Measurements from ENCODE around the gene CAMSAP1. TPM values are rescaled to one million over a fixed set of nuclear protein-coding genes. Genes with fewer than 3 reads are reported as not detected.

CAMSAP1 gene
- total and polyA plus RNA-seq, 10 of the 15 experiments (the other 5 are each of a cell fraction or from before 2014, with no cell fraction given), result 1.4 to 24.7 (median 8.0) TPM

DNA sequence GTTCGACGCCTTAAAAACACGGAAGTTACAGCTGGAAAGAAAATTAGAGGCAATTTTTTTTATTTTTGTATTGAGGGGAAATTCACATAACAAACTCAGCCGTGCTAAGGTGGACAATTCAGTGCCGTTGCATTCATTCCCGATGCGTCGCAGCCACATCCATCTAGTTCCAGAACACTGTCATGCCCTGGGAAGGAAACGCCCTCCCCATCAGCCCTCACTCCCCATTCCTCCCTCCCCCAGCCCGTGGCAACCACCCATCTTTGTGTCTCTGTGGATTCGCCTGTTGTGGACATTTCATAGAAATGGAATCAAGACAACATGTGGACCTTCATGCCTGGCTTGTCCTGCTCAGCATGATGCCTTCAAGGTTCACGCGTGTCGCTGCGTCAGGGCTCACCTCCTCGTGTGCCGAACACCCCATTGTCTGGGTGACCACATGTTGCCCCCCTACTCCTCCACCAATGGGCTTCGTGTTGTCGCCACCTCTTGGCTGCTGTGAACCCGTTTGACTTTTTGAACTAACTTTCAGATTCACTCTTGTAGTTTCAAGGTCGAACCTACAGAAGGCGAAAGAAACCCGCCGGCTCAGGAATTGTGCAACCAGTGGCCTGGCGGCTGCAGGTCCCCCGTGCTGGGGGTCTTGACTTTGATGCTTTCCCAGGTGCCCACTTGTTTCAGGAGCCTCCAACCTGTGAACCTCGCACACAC lies 17.4 kb upstream of the CAMSAP1 start:
- ATAC-seq (no peak), DNase-seq (ENCODE audit: low read depth, low spot score) (no peak), FAIRE-seq (no peak)
- no peak overlapping the region for H3K27ac ChIP-seq (ENCODE audit: control insufficient read depth, insufficient read depth)
- ChIA-PET POLR2A (interaction anchor here (0.6 kb wide), 1 partner anchor 17 kb away, joined by 3 read pairs; the partner anchor contains the start of gene CAMSAP1), CTCF (interaction anchor here (1.0 to 1.5 kb wide), 2 partner anchors 35 to 63 kb away, joined by 3 to 4 read pairs; no protein-coding TSS in a partner anchor), RAD21 (ENCODE audit: unreplicated experiment) (no interaction called here), SMC1A (ENCODE audit: uncharacterized antibody, unreplicated experiment) (no interaction called here)
- no TSS peak for BruUV-seq (replicated peaks)
- H3K9ac ChIP-seq (ENCODE audit: control insufficient read depth, insufficient read depth, low read length), result no peak overlapping the region
- H3K79me2 ChIP-seq (ENCODE audit: control insufficient read depth, insufficient read depth, low read length), result no peaks in the 10 kb centered on the region
- intact Hi-C loops (cut with micrococcal nuclease; ENCODE audit: unreplicated experiment) (no loop called here), in situ Hi-C loops (cut with MboI) (no loop called here)
- no peaks in the 10 kb centered on the region for H3K9me3 ChIP-seq (replicated peaks; ENCODE audit: control insufficient read depth, insufficient read depth, low read length)
- H2AFZ ChIP-seq (ENCODE audit: control insufficient read depth, low read depth, low read length), result no peak overlapping the region
- no peaks in the 10 kb centered on the region for H3K27me3 ChIP-seq (replicated peaks in 1 of 2; ENCODE audit: control insufficient read depth in 2 of 2, insufficient read depth in 2 of 2, low read length in 1 of 2)
- H4K20me1 ChIP-seq (ENCODE audit: control insufficient read depth, insufficient read depth), result no peaks in the 10 kb centered on the region
- H3K4me3 ChIP-seq, result no peak overlapping the region
- TF ChIP-seq, protein P1, sequence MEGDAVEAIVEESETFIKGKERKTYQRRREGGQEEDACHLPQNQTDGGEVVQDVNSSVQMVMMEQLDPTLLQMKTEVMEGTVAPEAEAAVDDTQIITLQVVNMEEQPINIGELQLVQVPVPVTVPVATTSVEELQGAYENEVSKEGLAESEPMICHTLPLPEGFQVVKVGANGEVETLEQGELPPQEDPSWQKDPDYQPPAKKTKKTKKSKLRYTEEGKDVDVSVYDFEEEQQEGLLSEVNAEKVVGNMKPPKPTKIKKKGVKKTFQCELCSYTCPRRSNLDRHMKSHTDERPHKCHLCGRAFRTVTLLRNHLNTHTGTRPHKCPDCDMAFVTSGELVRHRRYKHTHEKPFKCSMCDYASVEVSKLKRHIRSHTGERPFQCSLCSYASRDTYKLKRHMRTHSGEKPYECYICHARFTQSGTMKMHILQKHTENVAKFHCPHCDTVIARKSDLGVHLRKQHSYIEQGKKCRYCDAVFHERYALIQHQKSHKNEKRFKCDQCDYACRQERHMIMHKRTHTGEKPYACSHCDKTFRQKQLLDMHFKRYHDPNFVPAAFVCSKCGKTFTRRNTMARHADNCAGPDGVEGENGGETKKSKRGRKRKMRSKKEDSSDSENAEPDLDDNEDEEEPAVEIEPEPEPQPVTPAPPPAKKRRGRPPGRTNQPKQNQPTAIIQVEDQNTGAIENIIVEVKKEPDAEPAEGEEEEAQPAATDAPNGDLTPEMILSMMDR (IDR thresholded peaks at IDR 0.05 in 2 of 3, conservative IDR thresholded peaks at IDR 0.05 in 1 of 3; ENCODE audit: control insufficient read depth in 2 of 3, extremely low read depth in 1 of 3, insufficient read depth in 1 of 3, low read depth in 3 of 3, low read length in 3 of 3), result peak in 1 of 3 experiments; percentile 21; a peak in 2 of 6 replicates
- TF ChIP-seq RAD21 (IDR thresholded peaks at IDR 0.05; ENCODE audit: insufficient read depth, low read depth, low read length), result peak; percentile 52
- no peak for TF ChIP-seq POLR2A (IDR thresholded peaks at IDR 0.05; ENCODE audit: low read depth, low read length)
- no peaks in the 10 kb centered on the region for H3K36me3 ChIP-seq (ENCODE audit: control insufficient read depth in 2 of 2, insufficient read depth in 2 of 2, low read length in 1 of 2)
- peaks cover 22% of the 10 kb centered on the region for H3K4me1 ChIP-seq (ENCODE audit: control insufficient read depth, insufficient read depth, low read length)
- 80% methylated on average over 27 of the region's 27 CpGs for WGBS (ENCODE audit: insufficient coverage, insufficient replicate concordance, low lambda C conversion rate, missing lambda C conversion rate)
- H3K4me2 ChIP-seq (ENCODE audit: control insufficient read depth, insufficient read depth), result no peak overlapping the region

- H2AFZ ChIP-seq (ENCODE audit: control insufficient read depth, low read depth, low read length), result no peak overlapping the region
- SMC1A ChIA-PET (ENCODE audit: uncharacterized antibody, unreplicated experiment), result no interaction called here
- no peak overlapping the region for H3K4me3 ChIP-seq
- DNase-seq (ENCODE audit: low read depth, low spot score) (no peak), FAIRE-seq (no peak), ATAC-seq (no peak)
- H3K4me2 ChIP-seq (ENCODE audit: control insufficient read depth, insufficient read depth), result no peak overlapping the region
- no TSS peak for BruUV-seq (replicated peaks)
- POLR2A ChIA-PET, result no interaction called here
- in situ Hi-C loops (cut with MboI) (no loop called here), intact Hi-C loops (cut with micrococcal nuclease; ENCODE audit: unreplicated experiment) (no loop called here)
- RAD21 ChIA-PET (ENCODE audit: unreplicated experiment), result no interaction called here
- H3K9me3 ChIP-seq (replicated peaks; ENCODE audit: control insufficient read depth, insufficient read depth, low read length), result no peaks in the 10 kb centered on the region; the same call in 2 of the 3 replicates
- no peak overlapping the region for H3K27ac ChIP-seq (ENCODE audit: control insufficient read depth, insufficient read depth)
- WGBS (ENCODE audit: insufficient coverage, insufficient replicate concordance, low lambda C conversion rate, missing lambda C conversion rate), result 90% methylated on average over 13 of the region's 13 CpGs
- no peaks in the 10 kb centered on the region for H4K20me1 ChIP-seq (ENCODE audit: control insufficient read depth, insufficient read depth)
- peaks cover 22% of the 10 kb centered on the region for H3K4me1 ChIP-seq (ENCODE audit: control insufficient read depth, insufficient read depth, low read length)
- CTCF ChIA-PET, result no interaction called here
- H3K79me2 ChIP-seq (ENCODE audit: control insufficient read depth, insufficient read depth, low read length), result no peaks in the 10 kb centered on the region
- H3K27me3 ChIP-seq (replicated peaks in 1 of 2; ENCODE audit: control insufficient read depth in 2 of 2, insufficient read depth in 2 of 2, low read length in 1 of 2), result no peaks in the 10 kb centered on the region
- H3K9ac ChIP-seq (ENCODE audit: control insufficient read depth, insufficient read depth, low read length), result no peak overlapping the region
- H3K36me3 ChIP-seq (ENCODE audit: control insufficient read depth in 2 of 2, insufficient read depth in 2 of 2, low read length in 1 of 2), result no peaks in the 10 kb centered on the region
- TF ChIP-seq IKZF1 (conservative IDR thresholded peaks at IDR 0.05) (no peak), ZBTB11 (CRISPR knock-in tag; IDR thresholded peaks at IDR 0.05) (no peak), CEBPZ (IDR thresholded peaks at IDR 0.05; ENCODE audit: low read depth, low read length) (no peak), RELA (IDR thresholded peaks at IDR 0.05; ENCODE audit: borderline replicate concordance, partially characterized antibody) (no peak)
These were observed 16.2 kb upstream of the CAMSAP1 start for GRCh38 chr9:135923508-135923907.
